ENCODE data around the gene ASTN2. TPM values are rescaled to one million over a fixed set of nuclear protein-coding genes. Genes with fewer than 3 reads are reported as not detected.

Gene ASTN2
- polyA plus RNA-seq, 1 experiment = 6.6 TPM

DNA sequence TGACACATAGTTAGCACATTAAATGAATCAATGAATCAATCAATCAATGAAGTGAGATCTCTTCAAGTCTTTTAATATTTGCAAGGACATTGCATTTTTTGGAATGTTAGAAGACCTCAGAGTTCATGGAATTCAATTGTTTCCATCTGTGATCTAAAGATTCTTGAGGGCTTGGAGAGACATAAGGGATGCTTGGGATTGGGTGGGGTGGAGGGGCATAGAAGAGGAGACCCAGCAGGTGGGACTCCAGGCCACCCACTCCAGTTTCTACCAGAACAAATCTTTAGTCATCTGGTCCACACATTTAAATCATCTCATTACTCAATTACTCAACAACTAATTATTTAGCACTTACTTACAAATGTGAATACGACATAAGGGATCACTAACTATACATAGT lies 978.7 kb downstream of the ASTN2 start:
- POLR2A ChIA-PET = no interaction called here
- H3K27me3 ChIP-seq (ENCODE audit: control insufficient read depth, insufficient read depth, low read length) = no peaks in the 10 kb centered on the region
- no peak overlapping the region for H3K4me3 ChIP-seq (ENCODE audit: low read depth, low read length)
- H3K9me3 ChIP-seq (ENCODE audit: control insufficient read depth, insufficient read depth, low read length) = no peaks in the 10 kb centered on the region
- no peak overlapping the region for H3K27ac ChIP-seq (ENCODE audit: low read depth, low read length)
- TF ChIP-seq, protein P1, sequence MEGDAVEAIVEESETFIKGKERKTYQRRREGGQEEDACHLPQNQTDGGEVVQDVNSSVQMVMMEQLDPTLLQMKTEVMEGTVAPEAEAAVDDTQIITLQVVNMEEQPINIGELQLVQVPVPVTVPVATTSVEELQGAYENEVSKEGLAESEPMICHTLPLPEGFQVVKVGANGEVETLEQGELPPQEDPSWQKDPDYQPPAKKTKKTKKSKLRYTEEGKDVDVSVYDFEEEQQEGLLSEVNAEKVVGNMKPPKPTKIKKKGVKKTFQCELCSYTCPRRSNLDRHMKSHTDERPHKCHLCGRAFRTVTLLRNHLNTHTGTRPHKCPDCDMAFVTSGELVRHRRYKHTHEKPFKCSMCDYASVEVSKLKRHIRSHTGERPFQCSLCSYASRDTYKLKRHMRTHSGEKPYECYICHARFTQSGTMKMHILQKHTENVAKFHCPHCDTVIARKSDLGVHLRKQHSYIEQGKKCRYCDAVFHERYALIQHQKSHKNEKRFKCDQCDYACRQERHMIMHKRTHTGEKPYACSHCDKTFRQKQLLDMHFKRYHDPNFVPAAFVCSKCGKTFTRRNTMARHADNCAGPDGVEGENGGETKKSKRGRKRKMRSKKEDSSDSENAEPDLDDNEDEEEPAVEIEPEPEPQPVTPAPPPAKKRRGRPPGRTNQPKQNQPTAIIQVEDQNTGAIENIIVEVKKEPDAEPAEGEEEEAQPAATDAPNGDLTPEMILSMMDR (IDR thresholded peaks at IDR 0.05; ENCODE audit: low read depth, low read length) = no peak
- DNase-seq (ENCODE audit: low read depth, low spot score) = no peak
- CTCF ChIA-PET = no interaction called here

DNA sequence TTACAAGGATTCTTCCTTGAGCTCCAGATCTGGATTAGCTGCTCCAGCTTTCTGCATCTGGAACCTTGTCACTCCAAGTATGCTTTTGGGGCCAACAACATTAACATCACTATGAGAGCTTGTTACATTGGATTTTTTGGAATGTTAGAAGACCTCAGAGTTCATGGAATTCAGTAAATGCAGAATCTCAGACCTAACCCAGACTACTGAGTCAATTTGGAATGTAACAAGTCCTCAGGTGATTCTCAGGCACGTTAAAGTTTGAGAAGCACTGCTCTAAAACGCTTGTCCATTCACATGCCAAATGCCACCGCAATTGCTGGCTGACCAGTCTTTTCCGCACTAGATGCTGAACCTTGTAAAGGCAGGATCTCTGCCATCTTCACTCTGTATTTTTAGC lies 979.2 kb downstream of the ASTN2 start:
- no peak overlapping the region for H3K27ac ChIP-seq (ENCODE audit: low read depth, low read length)
- H3K9me3 ChIP-seq (ENCODE audit: control insufficient read depth, insufficient read depth, low read length) = no peaks in the 10 kb centered on the region
- H3K27me3 ChIP-seq (ENCODE audit: control insufficient read depth, insufficient read depth, low read length) = no peaks in the 10 kb centered on the region
- ChIA-PET POLR2A (no interaction called here), CTCF (no interaction called here)
- H3K4me3 ChIP-seq (ENCODE audit: low read depth, low read length) = no peak overlapping the region
- DNase-seq (ENCODE audit: low read depth, low spot score) = no peak
- TF ChIP-seq, protein P1 (IDR thresholded peaks at IDR 0.05; ENCODE audit: low read depth, low read length) = no peak

DNA sequence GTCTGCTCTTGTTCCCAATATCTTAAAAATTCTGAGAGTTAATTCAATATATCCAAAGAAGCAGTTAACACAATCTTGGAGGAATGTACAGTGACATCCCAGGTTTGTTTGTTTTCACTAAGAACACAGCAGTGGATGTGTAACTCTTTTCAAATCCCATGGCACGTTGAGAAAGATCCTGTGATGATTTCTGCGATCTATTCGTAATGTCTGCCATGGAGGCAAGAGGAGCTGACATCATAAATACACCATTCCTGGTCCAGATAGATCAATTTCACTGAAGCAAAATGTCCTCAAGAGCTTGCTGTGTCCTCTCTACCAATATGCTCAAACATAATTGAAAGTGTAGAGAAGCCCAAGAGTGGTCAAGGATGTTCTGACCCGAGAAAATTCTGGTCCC lies 980.5 kb downstream of the ASTN2 start:
- TF ChIP-seq, protein P1 (IDR thresholded peaks at IDR 0.05; ENCODE audit: low read depth, low read length) = no peak
- Histone ChIP-seq H3K9me3 (ENCODE audit: control insufficient read depth, insufficient read depth, low read length) (no peaks in the 10 kb centered on the region), H3K27ac (ENCODE audit: low read depth, low read length) (no peak overlapping the region), H3K27me3 (ENCODE audit: control insufficient read depth, insufficient read depth, low read length) (no peaks in the 10 kb centered on the region), H3K4me3 (ENCODE audit: low read depth, low read length) (no peak overlapping the region)
- POLR2A ChIA-PET = no interaction called here
- CTCF ChIA-PET = no interaction called here
- no peak for DNase-seq (ENCODE audit: low read depth, low spot score)

DNA sequence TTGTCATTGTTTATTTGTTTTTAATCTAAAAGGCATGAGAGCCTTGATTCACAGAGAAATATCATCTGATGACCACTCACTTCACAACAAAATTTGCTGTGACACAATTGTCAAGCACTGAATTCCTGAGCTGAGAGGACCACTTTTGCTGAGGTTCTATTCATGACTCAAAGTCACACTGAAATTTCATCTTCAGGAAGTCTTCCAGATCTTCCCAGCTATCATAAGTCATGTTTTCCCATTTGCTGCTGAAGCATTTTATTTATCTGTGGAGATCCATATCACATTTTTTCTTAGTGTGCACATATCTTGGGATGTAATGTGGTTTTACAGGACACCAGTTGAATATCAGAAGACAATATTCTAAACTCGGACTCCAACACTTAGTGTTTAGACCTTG lies 982.8 kb downstream of the ASTN2 start:
- POLR2A ChIA-PET = no interaction called here
- Histone ChIP-seq H3K27ac (ENCODE audit: low read depth, low read length) (no peak overlapping the region), H3K27me3 (ENCODE audit: control insufficient read depth, insufficient read depth, low read length) (no peaks in the 10 kb centered on the region), H3K9me3 (ENCODE audit: control insufficient read depth, insufficient read depth, low read length) (no peaks in the 10 kb centered on the region), H3K4me3 (ENCODE audit: low read depth, low read length) (no peak overlapping the region)
- DNase-seq (ENCODE audit: low read depth, low spot score) = no peak
- TF ChIP-seq, protein P1 (IDR thresholded peaks at IDR 0.05; ENCODE audit: low read depth, low read length) = no peak
- CTCF ChIA-PET = no interaction called here

DNA sequence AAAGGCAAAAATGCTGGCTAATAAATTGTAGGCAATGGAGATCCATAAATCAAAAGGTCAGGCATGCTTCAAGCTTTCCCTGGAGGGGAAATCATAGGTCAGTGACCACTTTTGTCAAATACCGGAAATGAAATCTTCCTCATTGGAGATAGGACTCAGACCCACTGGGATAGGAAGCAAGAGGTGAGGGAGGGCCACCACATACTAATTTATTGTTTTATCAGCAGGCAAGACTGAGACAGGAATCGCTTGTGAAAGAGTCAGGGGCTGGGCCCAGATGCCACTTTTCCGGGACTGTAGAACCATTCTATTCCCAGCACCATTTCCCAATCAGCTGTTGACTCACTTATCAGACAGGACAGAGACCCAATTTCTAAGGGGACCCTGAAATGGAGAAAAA lies 984.0 kb downstream of the ASTN2 start:
- Histone ChIP-seq H3K27me3 (ENCODE audit: control insufficient read depth, insufficient read depth, low read length) (no peaks in the 10 kb centered on the region), H3K27ac (ENCODE audit: low read depth, low read length) (no peak overlapping the region), H3K4me3 (ENCODE audit: low read depth, low read length) (no peak overlapping the region), H3K9me3 (ENCODE audit: control insufficient read depth, insufficient read depth, low read length) (no peaks in the 10 kb centered on the region)
- DNase-seq (ENCODE audit: low read depth, low spot score) = no peak
- POLR2A ChIA-PET = no interaction called here
- TF ChIP-seq, protein P1 (IDR thresholded peaks at IDR 0.05; ENCODE audit: low read depth, low read length) = no peak
- CTCF ChIA-PET = interaction anchor here (1.6 kb wide), 1 partner anchor 838 kb away, joined by 3 read pairs; no protein-coding TSS in a partner anchor

Measured in AG04450 (cell line).